NCI-H446 treated with DMSO at 0.1 percent for 48 hours (cell line): Measurements from ENCODE around the gene ZBTB7A.
A peak's percentile ranks its signal among the peaks of the same experiment; 100 is the strongest.

ENCODE experiments used
- DNase-seq: peaks from one replicate; lab custom pipeline; 2025; lab: John Stamatoyannopoulos, UW

ZBTB7A gene

DNA sequence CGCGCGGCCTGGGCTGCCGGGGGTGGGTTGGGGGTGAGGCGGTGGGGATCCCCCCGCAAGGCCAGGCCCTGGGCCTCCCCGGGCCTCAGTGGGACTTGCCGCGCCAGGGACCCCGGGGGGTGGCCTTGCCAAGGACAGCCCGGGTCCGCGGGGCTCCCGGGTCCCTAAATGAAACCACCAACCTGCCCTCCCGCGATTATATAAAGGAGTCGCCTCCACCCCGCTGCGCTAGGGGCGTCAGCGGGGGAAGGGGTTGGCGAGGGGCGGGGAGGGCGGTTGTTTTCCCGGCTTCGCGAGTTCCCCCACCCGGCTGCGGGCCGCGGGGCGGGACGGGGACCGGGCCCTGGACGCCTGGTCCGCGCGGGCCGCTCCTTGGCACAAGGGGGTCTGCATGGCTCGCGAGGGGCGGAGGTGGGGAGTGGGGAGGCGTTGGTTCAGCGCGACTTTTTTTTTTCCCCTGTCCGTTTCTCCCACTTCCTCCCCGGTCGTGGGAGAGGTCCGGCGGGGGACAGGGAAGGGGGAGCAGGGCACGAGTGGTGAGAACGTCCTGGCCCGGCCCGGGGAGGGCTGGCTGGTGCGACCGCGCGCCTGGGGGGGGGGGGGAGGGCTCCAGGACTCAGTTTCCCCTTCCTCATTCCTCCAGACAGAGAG, 822 bp upstream of the ZBTB7A start:
- DNase-seq = no peak

DNA sequence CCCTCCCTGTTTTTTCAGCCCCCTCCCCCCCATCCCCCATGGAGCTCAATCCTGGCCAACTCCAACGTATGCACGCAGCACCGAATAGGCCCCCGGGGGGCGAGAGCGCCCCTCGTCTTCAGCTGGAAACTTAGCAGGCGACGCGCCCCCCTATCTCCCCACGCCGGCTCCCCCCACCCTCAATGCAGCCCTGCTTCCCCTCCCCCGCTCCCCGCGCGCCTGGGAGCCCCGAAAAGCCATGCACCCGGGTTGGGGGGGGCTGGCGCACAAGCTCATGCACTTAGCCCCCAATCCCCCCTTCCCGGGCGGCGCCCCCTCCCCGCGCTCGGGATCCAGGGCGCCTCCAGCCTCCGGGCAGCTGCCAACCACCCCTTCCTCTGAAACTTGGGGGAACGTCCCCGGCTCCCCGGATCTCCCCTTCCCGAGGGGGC, 508 bp downstream of the ZBTB7A start:
- no peak for DNase-seq

DNA sequence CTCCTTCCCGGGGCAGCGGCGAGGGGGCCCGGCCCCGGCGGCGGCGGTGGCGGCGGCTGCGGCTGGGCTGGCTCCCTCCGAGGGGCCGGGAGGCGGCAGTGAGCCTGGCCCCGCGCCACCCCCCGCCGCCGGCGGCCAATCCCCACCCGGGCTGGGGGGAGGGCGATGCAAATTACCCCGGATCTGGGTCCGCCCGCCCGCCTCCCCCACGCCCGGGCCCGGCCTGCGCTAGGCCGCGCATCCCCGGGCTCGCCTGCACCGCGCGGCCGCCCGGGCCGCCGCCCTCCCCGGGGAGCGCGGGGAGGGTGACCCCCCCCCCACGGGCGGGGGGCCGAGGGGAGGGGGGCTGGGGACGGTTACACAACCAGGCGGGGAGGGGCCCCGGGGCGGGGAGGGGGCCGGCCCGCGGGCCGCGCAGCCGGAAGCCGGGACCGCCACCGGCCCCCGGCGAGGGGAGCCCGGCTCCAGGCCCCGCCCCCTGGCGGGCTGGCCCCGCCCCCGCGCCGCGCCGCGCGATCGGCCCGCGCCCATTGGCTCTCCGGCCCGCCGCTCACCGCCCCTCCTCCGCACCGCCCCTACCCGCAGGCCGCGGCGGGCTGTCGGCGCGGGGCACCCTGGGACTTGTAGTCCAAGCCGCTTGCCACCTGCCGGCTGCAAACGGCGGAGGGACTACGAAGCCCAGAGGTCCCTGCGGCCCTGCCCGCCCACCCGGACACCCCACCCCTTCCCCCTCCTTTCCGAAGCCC, 1.1 kb downstream of the ZBTB7A start:
- DNase-seq = peak; percentile 95

DNA sequence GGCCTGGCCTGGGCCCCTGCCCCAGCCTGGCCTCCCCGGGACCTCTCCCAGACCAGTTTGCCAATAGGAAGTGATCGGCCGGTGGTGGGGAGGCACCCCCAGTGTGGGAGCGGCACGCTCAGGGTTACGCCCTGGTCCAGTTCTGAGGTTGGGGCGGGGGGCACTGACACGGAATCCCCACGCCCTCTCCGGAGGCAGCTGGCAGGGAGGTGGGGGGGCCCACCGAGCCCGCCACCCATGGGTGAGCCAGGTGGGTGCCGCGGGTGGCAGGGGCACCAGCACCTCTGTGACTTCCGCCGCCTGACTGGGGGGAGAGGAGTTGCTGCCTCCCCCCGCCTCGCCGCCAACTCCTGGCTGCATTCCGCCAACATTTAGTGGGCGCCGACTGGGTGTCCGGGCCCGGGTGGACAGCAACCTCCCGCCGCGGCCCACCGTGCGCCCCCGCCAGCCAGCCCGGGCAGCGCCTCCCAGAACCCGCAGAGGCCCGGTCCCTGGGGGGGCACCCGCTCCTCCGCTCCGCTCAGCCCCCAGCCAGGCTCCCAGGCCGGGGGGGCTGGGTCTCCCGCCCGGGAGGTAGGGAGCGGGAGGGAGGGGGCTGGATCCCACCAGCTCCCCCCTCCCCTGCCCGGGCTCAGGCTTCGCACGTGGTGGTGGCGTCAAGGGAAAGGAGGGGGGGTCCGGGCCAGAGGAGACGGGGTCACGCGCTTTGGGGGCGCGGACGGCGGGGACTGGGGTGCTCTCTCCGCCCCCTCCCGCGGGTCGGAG, 2.0 kb downstream of the ZBTB7A start:
- DNase-seq = no peak

DNA sequence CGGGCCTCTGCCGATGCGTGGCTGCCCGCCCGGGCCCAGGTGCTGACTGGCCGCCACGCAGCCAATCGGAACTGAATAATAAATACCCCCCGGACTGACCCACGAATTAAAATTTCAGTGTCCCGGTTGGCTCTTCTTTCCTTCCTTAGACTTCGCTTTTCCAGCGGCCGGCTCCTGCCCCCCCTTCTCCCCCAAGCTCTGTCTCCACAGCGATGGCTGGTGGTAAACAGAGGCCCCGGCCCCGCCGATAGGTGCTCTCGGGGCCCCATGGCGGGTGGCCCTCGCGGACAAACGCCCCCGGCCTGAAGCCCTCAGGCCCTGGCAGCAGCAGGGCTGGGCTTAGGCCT, 2.6 kb downstream of the ZBTB7A start:
- no peak for DNase-seq

DNA sequence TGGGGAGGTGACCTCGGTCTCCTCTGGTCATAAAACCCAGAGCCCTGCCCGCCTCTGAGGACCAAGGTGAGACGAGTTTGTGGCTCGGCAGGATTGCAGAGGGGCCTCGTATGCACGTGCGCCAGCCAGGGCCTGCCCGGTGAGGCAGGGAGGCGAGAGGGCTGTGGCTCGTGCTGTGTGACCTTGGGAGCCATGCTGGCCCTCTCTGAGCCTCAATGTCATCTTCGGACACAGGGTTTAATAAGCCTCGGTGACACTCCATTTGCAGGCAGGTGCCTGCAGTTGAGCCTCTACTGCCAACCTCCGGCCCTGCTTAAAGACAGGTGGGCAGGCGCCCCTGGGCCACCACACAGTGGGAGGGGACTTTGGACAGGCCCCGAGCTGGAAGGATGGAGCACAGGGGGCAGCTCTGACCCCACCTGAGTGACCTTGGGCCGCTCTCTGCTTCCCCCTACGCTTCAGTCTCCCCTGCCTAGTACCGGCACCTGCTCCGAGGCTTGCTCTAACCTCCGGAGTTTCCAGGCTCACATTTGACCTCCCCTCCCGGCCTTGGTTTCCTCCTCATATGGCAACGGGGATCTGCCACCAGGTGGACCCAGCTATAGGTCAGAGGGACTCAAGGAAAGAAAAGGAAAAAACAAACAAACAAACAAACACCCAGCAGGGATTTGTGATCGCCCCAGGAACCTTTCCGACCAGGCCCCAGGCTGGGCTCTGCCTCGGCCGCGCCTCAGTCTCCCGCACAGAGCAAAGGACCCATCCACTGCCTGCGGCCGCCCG, 3.1 kb downstream of the ZBTB7A start:
- DNase-seq = no peak

DNA sequence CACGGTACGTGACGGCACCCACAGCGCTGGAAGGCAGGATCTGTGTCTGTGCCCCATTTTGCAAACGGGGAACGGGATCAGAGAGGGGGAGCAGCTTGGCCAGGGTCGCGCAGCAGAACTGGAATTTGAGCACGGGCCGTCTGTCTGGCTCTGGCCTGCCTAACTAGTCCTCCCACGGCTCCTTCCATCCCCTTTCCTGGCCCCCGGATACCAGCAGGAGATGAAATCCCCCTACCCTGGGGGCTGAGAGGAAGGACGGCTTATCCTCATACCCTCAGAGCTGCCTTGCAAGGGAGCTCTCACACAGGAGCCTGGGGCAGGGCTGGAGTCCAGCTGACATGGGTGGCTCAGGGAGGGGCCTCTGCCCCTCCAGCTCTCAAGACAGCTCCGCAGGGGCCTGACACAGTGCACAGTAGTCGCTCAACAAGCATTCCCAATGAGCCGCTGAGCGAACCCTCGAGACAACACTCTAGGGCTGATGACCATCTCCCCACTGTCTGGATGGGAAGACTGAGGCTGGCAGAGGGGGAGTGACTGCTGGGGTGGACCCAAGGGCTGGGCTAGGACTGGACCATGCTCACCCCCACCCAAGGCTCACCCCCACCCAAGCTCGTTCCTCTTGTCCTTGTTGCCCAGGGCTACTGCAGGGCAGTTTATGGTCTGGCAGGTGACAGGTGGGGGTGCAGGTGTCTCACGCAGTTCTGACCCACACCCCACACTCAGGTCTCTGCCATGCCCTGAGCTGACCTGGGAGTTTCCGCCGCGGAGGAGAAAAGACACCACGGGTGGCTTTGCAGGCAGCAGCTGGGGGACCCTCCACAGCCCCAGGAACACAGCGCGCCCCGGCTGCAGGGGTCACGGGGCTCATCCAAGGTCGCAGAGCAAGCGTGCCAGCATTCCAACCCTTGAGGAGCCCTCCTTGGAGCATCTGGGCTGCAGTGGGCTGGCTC, 4.0 kb downstream of the ZBTB7A start:
- DNase-seq = no peak

DNA sequence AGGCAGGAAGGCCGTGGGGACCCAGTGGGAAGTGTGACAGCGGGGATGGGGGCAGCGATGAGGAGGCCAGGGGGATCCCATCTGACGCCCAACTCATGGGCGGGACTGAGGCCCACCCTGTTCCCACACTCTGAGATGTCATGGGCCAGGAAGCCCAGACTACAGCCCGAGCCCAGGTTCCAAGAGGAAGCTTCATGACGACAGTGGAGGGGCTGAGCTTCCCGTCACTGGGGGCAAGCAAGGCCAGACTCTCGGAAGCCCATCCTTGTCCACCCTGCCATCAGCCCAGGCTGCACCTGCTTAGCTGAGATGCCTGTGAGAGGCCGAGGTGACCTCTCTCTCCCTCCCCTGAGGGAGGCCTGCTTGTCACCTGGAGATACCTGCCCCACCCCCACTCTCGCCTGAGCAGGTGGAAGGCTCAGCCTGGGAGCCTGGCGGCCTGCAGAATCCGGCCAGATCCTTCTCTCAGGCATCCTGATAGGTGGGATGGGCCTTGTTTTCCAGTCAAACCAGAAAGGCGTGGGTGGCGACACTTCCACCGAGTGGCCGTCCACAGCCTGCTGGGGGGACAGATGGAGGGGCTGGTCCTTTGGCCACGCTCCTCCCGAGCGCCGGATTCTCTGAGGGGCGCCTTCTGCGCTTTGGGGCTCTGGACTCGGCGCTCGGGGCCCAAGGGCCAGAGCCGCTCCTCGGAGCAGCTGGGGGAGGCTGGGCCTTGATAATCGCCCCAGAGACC, 4.8 kb downstream of the ZBTB7A start:
- no peak for DNase-seq

DNA sequence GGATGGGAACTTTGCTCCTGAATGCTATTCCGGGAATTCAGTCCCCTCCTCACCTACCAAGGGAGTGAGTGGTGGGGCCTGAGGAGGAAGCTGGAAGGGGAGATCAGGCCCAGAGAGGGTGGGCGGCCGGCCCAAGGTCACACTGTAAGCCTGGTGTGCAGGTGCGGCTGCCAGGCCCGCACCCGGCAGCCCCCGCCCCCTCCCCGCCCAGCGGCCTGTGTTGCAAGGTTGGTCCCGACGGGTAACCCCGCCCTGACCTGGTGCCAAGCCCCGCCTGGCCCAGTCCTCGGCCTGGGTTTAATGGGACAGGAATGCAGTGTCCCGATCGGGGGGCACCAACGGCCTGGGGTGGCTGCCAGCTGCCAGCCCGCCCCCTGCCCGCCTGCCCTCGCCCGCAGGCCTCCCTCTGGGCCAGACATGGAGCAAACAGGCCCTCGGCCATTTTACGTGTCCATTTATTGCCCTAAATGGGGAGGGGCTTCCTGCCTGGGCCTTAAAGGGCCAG, 5.5 kb downstream of the ZBTB7A start:
- no peak for DNase-seq

DNA sequence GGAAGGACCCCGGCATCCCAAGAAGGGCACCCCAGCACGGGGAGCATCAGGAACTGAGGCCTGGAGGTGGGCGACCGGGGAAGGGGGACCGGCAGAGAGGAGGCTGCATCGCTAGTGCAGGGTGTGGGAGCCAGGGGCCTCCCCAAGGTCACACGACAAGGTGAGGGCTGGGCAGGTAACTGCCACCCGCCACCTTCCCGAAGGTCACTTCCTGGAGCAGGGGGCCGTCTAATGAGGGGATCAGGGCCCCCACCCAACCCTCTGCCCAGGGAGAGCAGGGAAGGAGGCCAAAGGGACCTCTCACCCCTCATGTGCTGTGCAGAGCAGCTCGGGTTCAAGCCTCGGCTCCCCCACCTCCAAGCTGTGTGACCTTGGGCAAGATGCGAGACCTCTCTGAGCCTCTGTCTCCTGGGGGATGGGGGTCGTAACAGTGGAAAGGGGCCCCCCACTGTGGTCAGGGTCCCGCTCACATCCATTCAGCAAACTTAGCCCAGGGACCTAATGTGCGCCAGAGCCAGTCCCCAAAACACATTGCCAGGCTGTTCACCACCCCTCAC, 6.0 kb downstream of the ZBTB7A start:
- DNase-seq = no peak

DNA sequence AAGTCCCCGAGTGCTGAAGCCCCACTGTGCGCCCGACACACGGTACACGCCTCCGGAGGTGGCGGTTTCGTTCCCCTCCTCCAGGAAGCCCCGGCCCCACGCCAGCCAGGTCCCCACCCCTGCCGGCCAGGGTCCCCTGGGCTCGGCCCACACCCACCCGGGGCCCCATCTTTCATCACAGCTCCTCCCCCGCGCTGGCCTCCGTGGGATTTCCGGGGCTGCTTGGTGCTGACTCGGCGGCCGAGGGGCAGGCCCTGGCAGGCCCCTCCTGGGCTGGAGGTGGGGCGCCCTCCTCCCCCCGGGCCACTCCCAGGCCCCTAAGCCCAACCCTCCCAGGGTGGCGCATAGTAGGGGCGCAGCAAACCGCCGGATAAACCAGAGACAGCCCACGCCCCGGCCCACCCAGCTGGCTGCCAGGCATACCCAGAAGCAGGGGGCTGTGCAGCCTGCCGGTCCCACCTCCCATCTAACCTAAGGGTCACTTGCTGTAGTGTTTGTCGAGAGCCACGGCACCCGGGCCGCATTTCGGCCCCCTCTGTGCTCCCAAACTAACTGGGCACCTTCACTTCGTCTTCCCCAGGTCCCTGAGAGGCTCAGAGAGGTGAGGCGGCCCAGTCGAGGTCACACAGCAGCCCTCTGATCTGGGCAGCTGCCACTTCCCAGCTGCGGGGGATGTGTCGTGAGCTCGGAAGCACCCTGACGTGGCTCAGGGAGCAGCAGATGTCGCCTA, 6.6 kb downstream of the ZBTB7A start:
- no peak for DNase-seq

DNA sequence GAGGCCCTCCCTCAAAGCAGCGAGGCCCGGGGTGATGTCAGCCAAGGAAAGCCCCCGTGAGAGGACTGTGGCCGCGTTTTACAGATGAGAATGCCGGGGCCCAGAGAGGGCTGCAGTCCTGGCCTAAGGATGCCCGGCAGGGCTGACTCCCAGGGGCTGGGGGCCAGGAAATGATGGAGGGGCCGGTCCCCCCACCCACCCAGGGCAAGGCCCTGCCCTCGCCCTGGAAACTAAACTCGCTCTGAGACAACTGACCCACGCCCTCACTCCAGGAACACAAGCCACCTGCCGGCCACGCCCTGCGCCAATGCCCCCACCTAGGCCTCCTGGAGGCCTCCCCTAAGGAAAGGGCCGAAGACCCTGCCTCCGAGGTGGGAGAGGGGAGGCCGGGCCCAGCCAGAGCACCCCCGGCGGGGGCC, 7.2 kb downstream of the ZBTB7A start:
- DNase-seq = no peak

DNA sequence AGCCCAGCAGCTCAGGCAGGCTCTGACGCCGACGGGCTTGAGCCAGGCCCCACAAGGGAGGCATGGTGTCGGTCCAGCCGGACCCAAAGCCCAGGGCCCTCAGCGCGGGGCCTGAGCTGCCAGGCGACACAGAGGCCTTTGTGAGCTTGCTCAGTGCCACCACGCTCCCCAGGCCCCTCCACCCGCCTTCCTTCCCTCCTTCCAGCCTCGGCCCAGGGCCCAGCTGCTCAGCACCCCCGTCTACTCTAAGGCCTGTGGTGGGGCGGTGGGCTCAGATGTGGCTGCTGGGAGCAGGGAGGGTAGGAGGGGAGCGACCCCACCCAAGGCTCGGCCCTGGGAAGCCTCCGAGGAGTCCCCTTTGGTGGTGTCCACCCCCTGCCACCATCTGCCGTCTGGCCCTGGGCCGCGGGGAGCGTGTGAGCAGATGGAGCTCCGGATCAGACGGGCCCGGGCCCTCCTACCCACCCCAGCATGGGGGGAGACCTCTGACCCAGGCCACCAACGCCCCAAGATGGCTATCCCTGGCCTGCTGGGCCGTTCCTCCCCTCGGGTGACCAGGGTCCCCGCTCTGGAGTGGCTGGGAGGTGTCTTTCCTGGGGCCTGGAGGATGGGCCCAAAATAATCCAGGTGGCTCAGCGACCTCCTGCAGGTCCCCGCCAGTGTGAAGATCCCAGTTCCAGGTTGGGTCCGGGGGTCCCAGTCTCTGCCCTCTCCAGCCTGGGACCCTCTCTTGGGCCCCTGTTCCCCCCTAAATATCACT, 7.8 kb downstream of the ZBTB7A start:
- DNase-seq = no peak

DNA sequence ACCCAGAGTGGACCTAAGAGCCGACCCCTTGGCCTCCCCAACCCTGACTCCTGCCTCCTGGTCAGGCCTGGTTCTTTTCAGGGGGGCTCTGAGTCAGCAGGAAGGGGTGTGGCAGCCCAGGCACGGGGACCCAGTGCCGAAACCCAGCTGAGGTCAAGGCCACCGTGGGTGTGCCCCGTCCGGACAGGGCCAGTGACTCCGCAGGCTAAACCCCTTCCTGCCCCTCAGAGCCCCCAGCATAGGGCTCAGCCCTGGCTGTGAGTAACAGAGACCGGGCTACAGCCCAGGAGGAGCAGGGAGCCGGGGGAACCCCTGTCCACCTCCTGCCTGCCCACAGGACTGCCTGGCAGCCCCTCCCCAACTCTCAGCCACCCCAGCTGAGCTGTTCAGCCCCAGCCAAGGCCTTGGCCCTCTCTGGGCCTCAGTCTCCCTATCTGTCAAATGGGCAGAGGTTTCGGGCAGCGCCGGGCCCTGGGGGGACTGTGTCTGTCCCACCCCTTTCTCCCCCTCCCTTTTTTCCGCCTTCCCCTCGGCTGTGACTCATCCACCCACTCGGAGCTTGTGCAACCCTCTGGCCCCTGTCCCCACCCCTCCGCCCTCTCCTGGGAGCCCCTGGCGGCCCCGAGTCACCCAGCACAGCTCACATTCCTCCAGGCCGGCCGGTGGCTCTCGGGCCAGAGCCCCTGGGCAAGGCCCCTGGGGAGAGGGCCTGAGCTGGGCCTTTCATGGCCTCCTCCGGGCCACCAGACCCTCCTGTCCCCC, 8.6 kb downstream of the ZBTB7A start:
- DNase-seq = no peak

DNA sequence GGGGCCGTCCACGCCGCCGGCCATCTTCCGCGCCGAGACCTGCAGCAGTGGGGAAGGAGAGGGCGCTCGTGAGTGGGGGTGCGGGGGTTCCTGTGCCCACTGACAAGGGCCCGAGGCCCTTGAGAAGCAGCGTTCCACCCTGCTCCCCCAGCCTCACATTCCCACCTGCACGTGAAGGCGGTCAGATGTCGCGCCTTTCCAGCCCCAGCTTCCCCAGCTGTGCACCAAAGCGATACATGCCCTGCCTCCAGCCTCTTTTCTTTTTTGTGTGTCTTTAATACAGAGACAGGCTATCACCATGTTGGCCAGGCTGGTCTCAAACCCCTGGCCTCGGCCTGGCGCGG, 11.5 kb downstream of the ZBTB7A start:
- DNase-seq = no peak

DNA sequence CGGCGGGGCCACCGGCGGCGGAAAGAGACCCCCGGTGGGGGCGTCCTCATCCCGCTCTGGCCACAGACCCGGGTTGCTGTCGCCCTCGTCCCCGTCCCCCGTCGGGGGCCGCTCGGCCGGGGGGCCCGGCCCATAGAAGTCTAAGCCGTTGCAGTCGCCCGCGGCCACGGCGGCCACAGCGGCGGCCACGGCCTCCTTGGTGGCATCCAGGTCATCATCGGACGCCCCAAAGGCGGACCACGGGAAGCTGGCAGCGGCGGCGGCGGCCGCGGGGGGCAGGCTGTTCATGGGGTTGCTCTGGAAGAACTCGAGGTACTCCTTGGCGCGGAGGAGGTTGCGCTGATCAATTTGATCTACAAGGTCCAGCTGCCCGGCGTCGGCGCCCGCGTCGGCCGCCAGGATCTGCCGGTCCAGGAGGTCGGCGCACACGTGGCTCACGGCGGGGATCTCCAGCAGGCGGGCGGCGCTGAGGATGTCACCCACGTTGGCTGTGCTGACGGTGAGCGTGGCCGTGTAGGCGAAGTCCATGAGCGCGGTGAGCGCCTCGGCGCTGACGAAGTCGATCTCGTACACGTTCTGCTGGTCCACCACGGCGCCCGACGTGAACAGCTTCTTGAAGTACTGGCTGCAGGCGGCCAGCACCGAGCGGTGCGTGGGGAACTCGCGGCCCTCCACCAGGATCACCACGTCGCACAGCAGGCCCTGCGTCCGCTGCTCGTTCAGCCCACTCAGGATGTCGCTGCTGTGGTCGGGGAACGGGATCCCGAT, 12.1 kb downstream of the ZBTB7A start:
- DNase-seq = no peak
